ENCODE measurements around the gene ERBB2.
"Not testable (repeated sequence)": the region's sequence is repeated elsewhere in the genome, so short reads cannot be mapped to it uniquely, and the experiment has no call there.

ERBB2 gene

DNA sequence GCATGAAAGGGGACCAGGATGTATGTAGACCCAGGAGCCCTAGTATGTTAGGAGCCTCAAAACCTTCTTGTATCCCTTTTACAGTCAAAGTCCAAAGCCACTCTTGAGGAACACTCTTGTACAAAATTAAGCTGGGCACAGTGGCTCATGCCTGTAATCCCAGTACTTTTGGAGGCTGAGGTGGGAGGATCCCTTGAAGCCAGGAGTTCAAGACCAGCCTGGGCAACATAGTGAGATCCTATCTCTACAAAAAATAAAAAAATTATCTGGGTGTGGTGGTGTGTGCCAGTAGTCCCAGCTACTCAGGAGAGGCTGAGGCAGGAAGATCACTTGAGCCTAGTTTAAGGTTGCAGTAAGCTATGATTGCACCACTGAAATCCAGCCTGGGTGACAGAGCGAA is 26.1 kb downstream of the ERBB2 start:
- DNase-seq (ENCODE audit: low read depth), result not testable (repeated sequence)

DNA sequence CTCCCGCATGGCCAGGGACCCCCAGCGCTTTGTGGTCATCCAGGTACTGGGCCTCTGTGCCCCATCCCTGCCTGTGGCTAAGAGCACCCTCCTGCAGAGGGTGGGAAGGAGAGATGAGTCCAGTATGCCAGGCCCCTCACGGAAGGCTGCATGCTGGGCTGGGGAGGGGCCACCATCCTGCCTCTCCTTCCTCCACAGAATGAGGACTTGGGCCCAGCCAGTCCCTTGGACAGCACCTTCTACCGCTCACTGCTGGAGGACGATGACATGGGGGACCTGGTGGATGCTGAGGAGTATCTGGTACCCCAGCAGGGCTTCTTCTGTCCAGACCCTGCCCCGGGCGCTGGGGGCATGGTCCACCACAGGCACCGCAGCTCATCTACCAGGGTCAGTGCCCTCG is 26.8 kb downstream of the ERBB2 start:
- DNase-seq (ENCODE audit: low read depth), result no peak

DNA sequence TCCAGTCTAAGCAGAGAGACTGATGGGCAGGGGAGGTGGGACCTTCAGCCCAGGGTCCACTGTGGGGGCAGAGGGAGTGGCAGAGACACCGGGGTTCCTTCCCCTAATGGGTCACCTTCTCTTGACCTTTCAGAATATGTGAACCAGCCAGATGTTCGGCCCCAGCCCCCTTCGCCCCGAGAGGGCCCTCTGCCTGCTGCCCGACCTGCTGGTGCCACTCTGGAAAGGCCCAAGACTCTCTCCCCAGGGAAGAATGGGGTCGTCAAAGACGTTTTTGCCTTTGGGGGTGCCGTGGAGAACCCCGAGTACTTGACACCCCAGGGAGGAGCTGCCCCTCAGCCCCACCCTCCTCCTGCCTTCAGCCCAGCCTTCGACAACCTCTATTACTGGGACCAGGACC is 27.7 kb downstream of the ERBB2 start:
- DNase-seq (ENCODE audit: low read depth), result no peak

DNA sequence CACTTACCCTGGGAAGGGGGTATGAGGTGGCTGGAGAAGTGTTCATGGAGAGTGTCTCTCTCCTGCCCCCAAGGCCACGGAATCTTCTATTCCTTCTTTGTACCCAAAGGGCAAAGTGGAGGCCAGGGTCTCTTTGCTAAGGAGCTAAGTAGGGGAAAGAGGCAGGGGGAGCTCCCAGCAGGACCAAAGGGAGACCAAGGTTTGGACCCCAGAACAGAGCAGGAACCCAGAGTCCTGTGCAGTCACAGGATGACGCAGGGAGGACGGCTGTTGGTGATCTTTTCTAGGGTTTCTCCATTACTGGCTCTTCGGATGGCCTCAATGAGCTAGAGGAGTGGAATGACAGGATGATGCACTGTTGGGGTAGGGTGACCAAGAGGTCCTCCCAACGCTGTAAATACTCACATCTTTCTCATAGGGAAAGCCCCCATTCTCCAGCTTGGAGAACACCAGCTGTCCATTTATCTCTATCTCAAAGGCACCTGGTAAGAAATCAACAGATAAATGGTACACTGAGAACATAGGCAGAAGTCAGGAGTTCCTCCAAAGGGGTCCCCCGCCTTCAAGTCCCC is 29.5 kb downstream of the ERBB2 start:
- no peak for DNase-seq (ENCODE audit: low read depth)

DNA sequence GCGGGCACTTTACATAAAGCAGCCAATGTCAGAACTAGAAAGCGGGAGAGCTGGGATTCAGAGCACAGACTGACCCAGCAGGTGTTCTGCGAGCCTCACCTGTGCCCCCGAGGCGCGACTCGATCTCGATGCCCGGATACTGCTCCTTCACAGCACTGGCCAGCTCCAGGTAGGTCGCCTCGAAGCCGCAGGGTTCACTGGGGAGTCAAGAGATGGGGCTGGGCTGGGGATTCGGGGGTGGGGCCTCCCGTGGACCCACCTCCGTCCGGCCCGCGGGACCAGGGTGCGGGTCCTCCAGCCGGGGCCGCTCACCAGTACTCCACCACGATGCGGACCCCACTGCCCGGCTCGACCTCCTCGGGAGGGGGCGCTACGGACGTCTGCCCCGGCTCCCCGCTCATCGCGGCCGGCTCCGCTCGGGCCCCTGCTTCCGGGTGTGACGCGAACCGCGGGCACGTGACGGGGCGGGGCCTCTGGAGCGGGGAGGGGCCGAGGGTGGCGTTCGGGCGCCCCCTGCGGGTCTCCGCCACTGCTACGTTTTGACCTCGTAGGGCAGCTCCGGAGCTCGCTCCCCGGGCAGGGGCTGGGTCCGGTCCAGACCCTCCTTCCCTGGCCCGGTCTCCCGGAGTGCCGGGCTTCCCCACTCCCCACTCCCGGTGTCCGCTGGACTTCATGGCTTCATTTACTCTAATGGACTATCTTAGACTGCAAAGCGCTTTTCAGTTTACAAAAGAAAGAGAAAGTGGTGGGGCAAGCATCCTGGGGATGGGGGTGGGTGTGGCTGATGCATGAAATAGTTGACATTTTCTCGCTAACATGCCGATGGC is 30.4 kb downstream of the ERBB2 start, which contains the start of gene MIEN1:
MIEN1 (minus strand) TSS at position 438 of the 827 bp plus-strand sequence; CDS start at position 401, 37 bp downstream.
- peak; percentile 89 for DNase-seq (ENCODE audit: low read depth)

DNA sequence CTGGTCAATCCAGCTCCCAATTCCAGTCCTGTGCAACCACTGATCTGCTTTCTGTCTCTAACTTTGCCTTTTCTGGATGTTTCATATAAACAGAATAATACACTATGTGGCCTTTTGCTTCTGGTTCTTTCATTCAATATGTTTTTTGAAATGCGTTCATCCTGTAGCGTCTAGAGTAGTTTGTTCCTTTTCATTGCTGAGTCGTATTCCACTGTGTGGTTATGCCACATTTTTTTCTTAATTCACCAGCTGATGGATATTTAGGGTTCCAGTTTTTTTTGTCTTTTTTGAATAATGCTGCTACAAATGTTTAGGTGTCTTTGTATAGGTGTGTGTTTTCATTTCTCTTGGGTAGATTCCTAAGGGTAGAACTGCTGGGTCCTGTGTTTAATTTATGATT is 32.7 kb downstream of the ERBB2 start:
- no peak for DNase-seq (ENCODE audit: low read depth)

DNA sequence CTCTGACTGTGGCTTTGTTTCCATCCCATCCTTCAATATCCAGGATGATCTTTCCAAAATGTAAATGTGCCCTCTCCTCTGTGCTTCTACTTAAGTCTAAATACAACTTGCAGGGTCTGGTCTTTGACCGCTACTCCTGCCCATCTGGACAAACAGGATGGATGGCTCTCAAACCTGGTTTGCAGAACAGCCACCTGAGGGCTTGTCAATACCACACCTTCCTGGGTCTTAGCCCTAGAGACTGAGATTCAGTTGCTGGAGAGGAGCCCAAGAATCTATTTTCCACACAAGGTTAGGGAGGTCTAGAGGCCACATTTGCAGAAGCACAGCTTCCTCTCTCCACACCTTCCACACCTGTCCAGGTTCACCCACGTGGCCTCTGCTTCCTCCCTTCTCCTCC is 36.0 kb downstream of the ERBB2 start:
- DNase-seq (ENCODE audit: low read depth), result no peak

DNA sequence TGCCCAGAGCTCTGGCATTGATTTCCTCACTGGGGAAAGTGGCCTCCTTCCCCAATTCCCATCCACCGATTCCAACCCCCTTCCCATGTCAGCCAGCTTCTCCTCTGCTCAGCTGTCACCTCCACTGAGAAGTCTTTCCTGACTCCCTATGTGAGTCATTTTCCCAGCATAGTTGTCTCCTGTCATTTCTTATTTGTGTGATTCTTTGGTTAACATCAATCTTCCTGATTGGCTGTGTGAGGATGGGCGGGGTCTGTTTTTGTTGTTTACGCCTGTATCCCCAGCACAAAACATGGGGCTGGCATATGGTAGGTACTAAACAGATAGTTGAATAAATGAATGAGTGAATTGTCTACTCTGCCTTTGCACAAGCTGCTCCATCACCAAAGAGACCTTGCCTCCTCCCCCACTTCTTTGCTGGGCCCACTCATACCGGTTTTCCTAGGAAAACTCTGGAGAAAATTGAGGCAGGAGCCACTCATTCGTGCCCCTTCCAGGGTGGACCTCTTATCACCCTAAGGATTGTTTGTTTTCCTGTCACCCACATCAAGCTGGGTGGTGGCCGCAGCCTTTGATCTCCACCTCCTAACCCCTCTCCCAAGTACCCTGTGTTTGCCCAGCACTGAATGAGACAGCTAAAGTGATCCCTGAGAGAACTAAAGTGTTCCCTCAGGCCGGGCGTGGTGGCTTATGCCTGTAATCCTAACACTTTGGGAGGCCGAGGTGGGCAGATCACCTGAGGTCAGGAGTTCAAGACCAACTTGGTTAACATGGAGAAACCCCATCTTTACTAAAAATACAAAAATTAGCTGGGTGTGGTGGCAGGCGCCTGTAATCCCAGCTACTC is 36.7 kb downstream of the ERBB2 start:
- no peak for DNase-seq (ENCODE audit: low read depth)

DNA sequence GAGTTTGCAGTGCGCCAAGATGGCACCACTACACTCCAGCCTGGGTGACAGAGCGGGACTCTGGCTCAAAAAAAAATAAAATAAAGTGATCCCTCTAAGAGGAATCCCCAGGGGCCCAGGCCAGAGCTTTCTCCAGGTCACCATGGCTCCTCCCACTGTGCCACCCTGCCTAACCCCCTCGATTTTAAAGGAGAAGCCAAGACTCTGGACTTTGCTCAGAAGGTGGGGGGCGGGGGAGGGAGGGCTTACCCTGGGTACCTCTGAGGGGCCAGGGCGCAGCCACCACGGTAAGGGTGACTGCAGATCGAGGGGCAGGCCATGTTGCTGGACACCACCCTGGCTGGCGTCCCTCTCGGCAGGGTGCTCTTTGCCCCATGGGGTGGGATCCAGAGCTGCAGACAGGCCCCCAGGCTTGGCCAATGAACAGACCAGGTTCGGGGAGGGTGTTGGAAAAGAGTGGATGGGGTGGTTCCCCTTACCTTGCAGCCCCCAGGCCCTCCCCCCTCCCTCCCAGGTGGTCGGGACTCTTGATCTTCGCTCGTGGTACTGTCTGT is 37.4 kb downstream of the ERBB2 start:
- no peak for DNase-seq (ENCODE audit: low read depth)

DNA sequence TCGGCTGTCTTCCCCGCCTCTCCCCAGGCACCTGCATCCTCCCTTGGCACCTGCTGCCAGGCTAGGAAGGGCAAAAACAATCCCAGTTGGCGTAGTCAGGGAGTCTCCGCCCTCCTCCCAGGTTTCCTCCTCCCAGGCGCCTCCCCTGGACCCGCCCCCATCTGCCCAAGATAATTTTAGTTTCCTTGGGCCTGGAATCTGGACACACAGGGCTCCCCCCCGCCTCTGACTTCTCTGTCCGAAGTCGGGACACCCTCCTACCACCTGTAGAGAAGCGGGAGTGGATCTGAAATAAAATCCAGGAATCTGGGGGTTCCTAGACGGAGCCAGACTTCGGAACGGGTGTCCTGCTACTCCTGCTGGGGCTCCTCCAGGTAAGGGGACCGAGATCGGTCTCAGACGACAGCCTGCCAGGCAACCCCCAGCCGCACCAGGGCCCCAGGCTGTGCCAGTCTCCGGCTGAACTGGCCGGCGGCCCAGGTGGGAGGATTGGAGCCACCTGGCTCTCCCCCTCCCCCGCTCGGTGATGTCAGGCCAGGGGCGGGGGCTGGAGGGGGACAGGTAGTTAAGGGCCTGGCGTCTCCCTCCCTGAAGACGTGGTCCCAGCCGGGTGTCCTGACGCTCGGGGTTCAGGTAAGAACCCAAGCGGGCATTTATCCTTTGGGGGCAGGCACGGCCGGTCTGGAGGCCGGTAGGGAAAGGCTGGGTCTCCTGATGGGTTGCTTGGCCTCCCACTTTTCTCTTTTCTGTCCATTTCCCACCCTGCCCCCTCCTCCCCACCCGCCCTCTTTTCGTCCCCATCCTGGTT is 38.1 kb downstream of the ERBB2 start, which contains the start of gene GRB7:
GRB7 (plus strand) TSS at position 179 of the 808 bp plus-strand sequence. CDS start 4,364 bp downstream, outside the sequence.
- no peak for DNase-seq (ENCODE audit: low read depth)

DNA sequence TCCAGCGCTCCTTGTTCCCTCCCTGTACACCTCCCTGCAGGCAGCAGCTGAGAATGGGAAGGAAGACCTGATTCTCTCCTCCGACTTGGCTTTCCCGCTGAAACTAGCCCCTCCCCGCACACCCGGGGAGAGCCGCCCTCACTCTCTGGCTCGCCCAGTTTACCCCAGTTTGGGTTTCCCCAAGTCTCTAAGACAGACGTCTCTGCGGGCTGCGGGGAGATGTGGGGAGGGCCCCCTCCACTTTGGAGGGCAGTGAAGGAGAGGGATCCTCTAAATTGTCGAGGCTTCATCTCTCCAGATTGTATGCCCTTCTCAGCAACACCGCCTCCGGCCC is 38.7 kb downstream of the ERBB2 start:
- peak; percentile 38 for DNase-seq (ENCODE audit: low read depth)

DNA sequence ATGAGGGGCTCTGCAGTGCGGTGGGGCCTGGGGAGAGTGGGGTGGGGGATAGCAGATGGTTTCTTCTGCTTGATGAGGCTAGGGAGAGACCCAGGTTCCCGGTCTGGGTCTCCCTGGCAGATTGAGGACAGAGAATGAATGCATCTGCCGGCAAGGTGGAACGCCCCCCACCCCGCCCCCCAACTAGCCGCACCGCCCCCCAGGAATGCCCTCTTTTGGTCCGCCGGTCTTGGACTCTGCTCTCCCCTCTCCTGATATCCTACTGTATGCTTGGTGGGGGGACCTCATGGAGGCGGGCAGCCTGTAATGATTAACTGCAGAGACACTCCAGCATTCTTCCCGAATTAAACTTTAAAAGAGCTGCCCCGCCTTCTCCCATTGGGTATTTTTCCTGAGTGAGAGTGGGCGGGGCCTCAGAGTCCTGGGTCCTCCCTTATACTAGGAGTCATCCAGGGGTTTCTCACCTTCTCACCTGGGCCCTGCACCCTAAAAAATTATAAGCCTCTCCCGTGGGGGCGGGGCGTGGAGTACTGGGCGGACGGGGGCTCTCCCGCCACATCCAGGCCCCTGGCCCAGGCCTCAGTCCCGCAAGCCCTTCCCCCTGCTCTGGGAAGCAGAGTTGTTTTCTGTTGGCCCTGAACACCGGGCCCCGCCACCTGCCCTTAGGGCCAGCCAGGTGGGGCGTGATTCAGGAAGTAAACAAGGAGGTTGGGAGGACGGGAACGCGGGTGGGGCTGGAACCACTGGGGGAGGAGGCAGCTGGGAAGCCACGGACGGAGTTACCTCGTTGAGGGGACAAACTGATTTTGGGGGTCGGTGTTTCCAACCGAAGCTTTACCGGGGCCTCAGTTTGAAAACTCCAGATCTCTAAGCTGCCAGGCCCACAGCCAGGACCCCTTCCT is 39.4 kb downstream of the ERBB2 start:
- no peak for DNase-seq (ENCODE audit: low read depth)

DNA sequence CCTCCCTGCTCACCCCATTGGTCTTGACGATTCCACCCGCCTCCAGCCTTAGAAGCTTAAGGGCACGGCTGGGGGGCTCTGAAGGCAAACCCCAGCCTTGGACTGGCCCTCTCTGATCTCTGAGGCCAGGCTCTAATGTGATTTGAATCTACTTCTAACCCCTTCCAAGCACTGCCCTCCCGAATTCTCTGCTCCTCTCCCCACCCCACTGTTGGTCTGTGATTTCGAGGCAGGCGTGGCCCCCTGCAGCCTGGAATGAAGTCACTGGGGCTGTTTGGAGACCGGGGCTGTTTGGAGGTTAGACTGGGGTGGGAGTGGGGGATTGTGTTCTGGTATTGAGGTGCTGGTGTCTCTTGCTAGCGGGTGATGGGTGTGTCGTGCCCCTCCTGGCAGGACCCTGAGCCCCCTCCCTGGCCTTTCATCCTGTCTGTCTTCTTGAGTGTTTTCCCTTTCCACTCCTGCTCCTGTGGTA is 40.1 kb downstream of the ERBB2 start:
- no peak for DNase-seq (ENCODE audit: low read depth)

DNA sequence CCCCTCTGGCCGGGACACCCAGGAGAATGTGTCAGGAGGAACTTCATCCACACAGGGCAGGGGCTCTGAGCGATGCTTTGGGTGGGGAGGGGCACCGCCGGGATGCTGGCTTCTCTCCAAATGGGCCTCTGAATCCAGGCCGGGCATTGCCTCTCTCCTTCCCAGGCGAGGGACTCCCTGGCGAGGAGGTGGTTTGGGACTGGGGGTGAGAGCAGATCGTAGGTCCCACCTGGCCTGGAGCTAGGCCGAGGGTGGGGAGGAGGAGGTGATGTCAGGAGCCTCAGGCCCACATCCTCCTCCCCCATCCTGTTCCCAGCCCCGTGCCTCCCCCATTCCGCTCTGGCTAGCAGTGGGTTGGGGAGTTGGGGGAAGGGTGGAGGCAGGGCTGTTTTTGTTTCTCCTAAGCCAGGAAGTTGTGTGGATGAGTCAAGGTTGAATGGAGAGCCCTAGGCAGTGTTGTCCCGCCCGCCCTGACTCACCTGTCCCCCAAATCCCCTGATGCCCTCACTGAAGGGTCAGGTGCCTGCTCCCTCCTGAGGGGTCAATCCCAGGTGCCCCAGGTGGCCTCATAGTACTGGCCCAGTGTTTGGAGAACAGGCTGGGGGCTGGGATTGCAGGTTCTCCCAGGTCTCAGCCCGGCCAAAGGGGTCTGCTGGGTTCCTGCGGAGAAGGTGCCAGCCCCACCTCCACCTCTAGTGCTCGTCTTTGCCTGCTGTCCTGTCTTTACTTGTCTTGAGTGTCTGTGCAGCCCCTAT is 40.7 kb downstream of the ERBB2 start:
- no peak for DNase-seq (ENCODE audit: low read depth)

DNA sequence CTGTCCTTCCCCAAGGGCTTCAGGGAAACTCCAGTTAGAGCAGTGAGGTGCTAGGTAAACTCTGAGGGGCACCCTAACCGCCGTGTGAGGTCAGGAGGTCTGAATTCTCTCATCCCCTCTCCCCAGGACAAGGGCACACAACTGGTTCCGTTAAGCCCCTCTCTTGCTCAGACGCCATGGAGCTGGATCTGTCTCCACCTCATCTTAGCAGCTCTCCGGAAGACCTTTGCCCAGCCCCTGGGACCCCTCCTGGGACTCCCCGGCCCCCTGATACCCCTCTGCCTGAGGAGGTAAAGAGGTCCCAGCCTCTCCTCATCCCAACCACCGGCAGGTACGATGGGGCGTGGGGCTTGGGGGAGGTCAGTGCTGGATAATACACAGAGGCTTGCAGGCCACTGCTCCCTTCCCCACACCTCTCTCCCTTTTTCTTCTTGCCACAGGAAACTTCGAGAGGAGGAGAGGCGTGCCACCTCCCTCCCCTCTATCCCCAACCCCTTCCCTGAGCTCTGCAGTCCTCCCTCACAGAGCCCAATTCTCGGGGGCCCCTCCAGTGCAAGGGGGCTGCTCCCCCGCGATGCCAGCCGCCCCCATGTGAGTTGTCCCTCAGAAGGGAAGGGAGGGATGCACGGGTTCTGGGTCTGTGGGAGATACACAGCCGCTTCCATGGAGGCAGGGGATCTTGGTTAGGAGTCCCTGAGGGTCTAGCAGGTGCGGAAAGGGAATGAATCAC is 42.4 kb downstream of the ERBB2 start:
- DNase-seq (ENCODE audit: low read depth), result no peak

DNA sequence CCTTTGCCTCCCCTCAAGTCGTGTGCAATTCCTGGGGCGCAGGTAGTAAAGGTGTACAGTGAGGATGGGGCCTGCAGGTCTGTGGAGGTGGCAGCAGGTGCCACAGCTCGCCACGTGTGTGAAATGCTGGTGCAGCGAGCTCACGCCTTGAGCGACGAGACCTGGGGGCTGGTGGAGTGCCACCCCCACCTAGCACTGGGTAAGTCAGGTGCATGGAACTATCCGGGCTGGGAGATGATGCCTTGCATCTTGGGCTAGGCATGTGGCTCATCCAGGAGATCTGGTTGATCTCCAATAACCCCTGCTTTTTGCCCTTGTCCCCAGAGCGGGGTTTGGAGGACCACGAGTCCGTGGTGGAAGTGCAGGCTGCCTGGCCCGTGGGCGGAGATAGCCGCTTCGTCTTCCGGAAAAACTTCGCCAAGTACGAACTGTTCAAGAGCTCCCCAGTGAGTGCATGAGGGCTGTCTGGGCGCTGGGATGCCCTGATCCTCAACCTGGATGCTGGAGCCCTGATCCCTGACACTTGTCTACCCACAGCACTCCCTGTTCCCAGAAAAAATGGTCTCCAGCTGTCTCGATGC is 43.1 kb downstream of the ERBB2 start:
- no peak for DNase-seq (ENCODE audit: low read depth)

DNA sequence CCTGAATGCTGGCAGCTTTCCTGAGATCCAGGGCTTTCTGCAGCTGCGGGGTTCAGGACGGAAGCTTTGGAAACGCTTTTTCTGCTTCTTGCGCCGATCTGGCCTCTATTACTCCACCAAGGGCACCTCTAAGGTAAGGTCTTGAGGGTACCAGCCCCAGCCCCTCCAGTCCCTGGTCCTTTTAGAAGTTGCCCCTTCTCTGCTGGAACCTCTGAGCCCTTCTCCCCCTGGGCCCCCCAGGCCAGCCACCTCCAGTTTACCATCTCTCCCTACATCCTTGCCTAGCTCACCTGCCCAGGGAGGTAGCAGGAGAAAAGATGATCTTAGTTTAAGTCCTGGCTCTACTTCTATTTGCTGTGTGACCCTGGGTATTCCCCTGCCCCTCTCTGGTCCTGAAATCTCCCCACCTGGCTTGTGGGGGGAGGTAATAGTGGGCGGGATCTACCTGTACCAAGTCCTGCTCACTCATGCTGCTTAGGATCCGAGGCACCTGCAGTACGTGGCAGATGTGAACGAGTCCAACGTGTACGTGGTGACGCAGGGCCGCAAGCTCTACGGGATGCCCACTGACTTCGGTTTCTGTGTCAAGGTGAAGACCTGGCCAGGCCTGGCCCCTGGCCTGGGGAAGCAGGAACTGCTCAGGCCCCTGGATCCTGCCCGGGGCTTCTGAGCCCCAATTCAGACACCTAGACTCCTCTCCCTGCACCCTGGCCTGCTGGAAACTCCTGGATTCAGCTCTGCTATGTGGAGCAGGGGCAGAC is 44.4 kb downstream of the ERBB2 start:
- DNase-seq (ENCODE audit: low read depth), result no peak

DNA sequence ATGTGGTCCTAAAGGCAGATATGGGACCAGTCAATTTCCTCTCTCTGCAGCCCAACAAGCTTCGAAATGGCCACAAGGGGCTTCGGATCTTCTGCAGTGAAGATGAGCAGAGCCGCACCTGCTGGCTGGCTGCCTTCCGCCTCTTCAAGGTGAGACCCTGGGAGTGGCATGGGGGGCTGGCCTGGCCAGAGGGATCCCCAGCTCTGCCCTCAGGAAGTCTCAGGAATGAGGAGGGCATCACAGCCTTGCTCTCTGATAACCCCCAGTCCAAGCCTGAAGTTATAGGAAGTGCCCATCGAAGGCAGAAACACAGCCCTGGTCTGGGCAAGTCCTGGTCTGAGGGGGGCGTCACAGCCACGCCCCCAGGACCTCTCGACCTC is 45.0 kb downstream of the ERBB2 start:
- DNase-seq (ENCODE audit: low read depth), result no peak
